Fibroblast of lung (primary cell): ENCODE data around the gene WTAP. TPM values are rescaled to one million over a fixed set of nuclear protein-coding genes. Genes with fewer than 3 reads are reported as not detected.
"Not testable (repeated sequence)": the region's sequence is repeated elsewhere in the genome, so short reads cannot be mapped to it uniquely, and the experiment has no call there.

Source experiments
- DNase-seq, 2 donors: peaks; one replicate each; pipeline versions ENCODE4 v3.0.0 to v3.0.0-alpha.2; 2010; ENCODE audit warnings: low read depth in 2 of 2
- H2AFZ ChIP-seq: 2 replicates; pipeline ENCODE4 v1.5.1; 2012; ENCODE audit warnings: low read length, control low read depth, inconsistent platforms
- H3K27ac ChIP-seq: 2 replicates; pipeline ENCODE4 v1.5.1; 2011; ENCODE audit warnings: low read length, control low read depth; ENCODE audit not compliant: insufficient read depth
- H3K27me3 ChIP-seq: 2 replicates; pipeline ENCODE4 v1.5.1; 2011; ENCODE audit warnings: mild to moderate bottlenecking, low read length; ENCODE audit not compliant: control insufficient read depth, insufficient read depth
- H3K36me3 ChIP-seq: 2 replicates; pipeline ENCODE4 v1.5.1; 2011; ENCODE audit warnings: low read length; ENCODE audit not compliant: control insufficient read depth, insufficient read depth
- H3K4me1 ChIP-seq: 2 replicates; pipeline ENCODE4 v1.5.1; 2011; ENCODE audit warnings: low read length; ENCODE audit not compliant: control insufficient read depth, insufficient read depth; ENCODE audit errors: extremely low read depth
- H3K4me2 ChIP-seq: 2 replicates; pipeline ENCODE4 v1.5.1; 2011; ENCODE audit warnings: low read length, control low read depth; ENCODE audit not compliant: insufficient read depth; ENCODE audit errors: extremely low read depth
- H3K4me3 ChIP-seq, 4 experiments: fragments of 200-600 bp in 1 of 4; sonication (generic) in 1 of 4; replicated peaks in 1 of 4; 2 replicates each; pipeline ENCODE4 v1.5.1; 2011 to 2016; ENCODE audit warnings: low read length in 4 of 4, low read depth in 3 of 4, mild to moderate bottlenecking in 3 of 4, control low read depth in 2 of 4, inconsistent platforms in 1 of 4, mixed read lengths in 1 of 4; ENCODE audit not compliant: insufficient read depth in 1 of 4; ENCODE audit errors: control extremely low read depth in 1 of 4
- H3K79me2 ChIP-seq: 2 replicates; pipeline ENCODE4 v1.5.1; 2012; ENCODE audit warnings: mild to moderate bottlenecking, low read length, inconsistent platforms; ENCODE audit not compliant: control insufficient read depth, insufficient read depth
- H3K9ac ChIP-seq: 2 replicates; pipeline ENCODE4 v1.5.1; 2011; ENCODE audit warnings: mild to moderate bottlenecking, low read length, control low read depth; ENCODE audit not compliant: insufficient read depth
- H3K9me3 ChIP-seq: 2 replicates; pipeline ENCODE4 v1.5.1; 2012; ENCODE audit warnings: low read depth, low read length; ENCODE audit not compliant: control insufficient read depth, insufficient read depth
- H4K20me1 ChIP-seq: 2 replicates; pipeline ENCODE4 v1.5.1; 2011; ENCODE audit warnings: low read length; ENCODE audit not compliant: control insufficient read depth, insufficient read depth; ENCODE audit errors: extremely low read depth
- CTCF ChIP-seq, 2 donors: IDR thresholded peaks in 1 of 2; conservative IDR thresholded peaks in 1 of 2; 1 replicate in 1 of 2; 2 replicates in 1 of 2; pipeline ENCODE4 v1.5.1; 2011 to 2012; ENCODE audit warnings: low read length in 2 of 2, control low read depth in 1 of 2, inconsistent platforms in 1 of 2, low read depth in 1 of 2, mild to moderate bottlenecking in 1 of 2
- EZH2 ChIP-seq: IDR thresholded peaks from 2 replicates; pipeline ENCODE4 v1.5.1; 2012; ENCODE audit warnings: low read length, control low read depth, mild to moderate bottlenecking; ENCODE audit errors: missing control alignments
- polyA plus RNA-seq, 2 donors: library from polyadenylated mRNA; depleted of rRNA in 1 of 2; stranded (reverse) in 1 of 2; unstranded in 1 of 2; fragments of >200 nt; gene quantifications; 2 replicates each; pipeline ENCODE4 v1.2.1, GENCODE V29; 2011 to 2012; ENCODE audit warnings: missing spikeins in 1 of 2
- total RNA-seq: library from RNA; depleted of rRNA; stranded (reverse); fragments of >200 nt; gene quantifications from 2 replicates; pipeline ENCODE4 v1.2.1, GENCODE V29; 2014

Gene WTAP
- total and polyA plus RNA-seq, 2 donors (not counting 1 experiment from before 2014, with no cell fraction given), result 52.7 to 124 TPM

DNA sequence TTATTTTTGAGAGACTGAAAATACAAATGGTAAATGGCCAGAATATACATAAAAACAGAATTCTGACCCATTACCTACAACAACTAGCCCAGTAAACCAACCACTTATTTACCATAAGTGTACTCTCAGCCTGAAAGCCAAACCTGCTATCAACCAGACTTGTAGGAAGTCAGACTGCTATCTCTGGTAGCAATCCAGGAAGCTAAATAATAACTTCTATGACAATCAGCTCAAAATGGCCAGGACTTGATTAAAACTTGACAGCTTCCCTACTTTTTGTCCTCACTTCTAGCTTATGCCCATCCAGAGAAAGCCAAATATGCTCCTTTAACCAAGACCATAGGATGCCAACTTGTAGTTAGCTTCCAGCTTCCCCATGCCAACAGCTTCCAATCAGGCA, 4.7 kb upstream of the WTAP start:
- no peak overlapping the region for H3K27ac ChIP-seq
- H4K20me1 ChIP-seq, result no peaks in the 10 kb centered on the region
- no peaks in the 10 kb centered on the region for H3K9me3 ChIP-seq
- no peak for DNase-seq
- no peak overlapping the region for H3K4me2 ChIP-seq
- H3K4me1 ChIP-seq, result peaks cover 3% of the 10 kb centered on the region
- no peaks in the 10 kb centered on the region for H3K36me3 ChIP-seq
- no peaks in the 10 kb centered on the region for H3K27me3 ChIP-seq
- no peak overlapping the region for H3K9ac ChIP-seq
- H3K4me3 ChIP-seq, result no peak overlapping the region
- H3K79me2 ChIP-seq, result peaks cover 37% of the 10 kb centered on the region
- TF ChIP-seq CTCF (conservative IDR thresholded peaks at IDR 0.05 in 1 of 2, IDR thresholded peaks at IDR 0.05 in 1 of 2; ENCODE audit: low read depth in 1 of 2, low read length in 2 of 2) (no peak), EZH2 (no peak)
- H2AFZ ChIP-seq, result no peak overlapping the region

- Histone ChIP-seq H3K9ac (no peak overlapping the region), H3K4me2 (no peak overlapping the region), H3K27me3 (no peaks in the 10 kb centered on the region), H4K20me1 (no peaks in the 10 kb centered on the region), H3K27ac (no peak overlapping the region), H3K4me3 (no peak overlapping the region), H3K4me1 (peaks cover 3% of the 10 kb centered on the region), H3K36me3 (no peaks in the 10 kb centered on the region), H3K79me2 (peaks cover 43% of the 10 kb centered on the region), H3K9me3 (no peaks in the 10 kb centered on the region), H2AFZ (no peak overlapping the region)
- no peak for DNase-seq
- TF ChIP-seq EZH2 (no peak), CTCF (conservative IDR thresholded peaks at IDR 0.05 in 1 of 2, IDR thresholded peaks at IDR 0.05 in 1 of 2; ENCODE audit: low read depth in 1 of 2, low read length in 2 of 2) (no peak)
These were observed 4.0 kb upstream of the WTAP start for GRCh38 chr6:159723259-159723658.

DNA sequence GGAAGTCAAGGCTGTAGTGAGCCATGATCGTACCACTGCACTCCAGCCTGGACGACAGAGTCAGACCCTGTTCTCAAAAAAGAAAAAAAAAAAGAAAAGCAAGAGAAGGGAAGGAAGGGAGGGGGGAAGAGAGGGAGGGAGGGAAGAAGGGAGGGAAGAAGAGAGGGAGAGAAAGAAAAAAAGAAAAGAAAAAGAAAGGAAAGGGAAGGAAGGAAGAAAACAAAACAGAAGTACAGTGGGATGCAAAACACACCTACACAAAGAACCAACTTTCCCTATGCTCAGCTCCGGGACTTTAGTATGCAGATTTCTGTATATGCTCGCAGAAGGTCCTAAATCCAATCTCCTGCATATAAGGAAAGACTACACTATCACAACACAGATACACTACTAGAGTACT, 2.5 kb upstream of the WTAP start:
- Histone ChIP-seq H3K79me2 (peaks cover 56% of the 10 kb centered on the region), H3K36me3 (no peaks in the 10 kb centered on the region), H2AFZ (no peak overlapping the region), H4K20me1 (peaks cover 7% of the 10 kb centered on the region), H3K4me2 (no peak overlapping the region), H3K9ac (no peak overlapping the region), H3K9me3 (no peaks in the 10 kb centered on the region), H3K27me3 (no peaks in the 10 kb centered on the region), H3K4me1 (peaks cover 5% of the 10 kb centered on the region), H3K27ac (no peak overlapping the region), H3K4me3 (no peak overlapping the region)
- DNase-seq, result no peak
- no peak for TF ChIP-seq EZH2
- no peak for TF ChIP-seq CTCF (conservative IDR thresholded peaks at IDR 0.05 in 1 of 2, IDR thresholded peaks at IDR 0.05 in 1 of 2; ENCODE audit: low read depth in 1 of 2, low read length in 2 of 2)

- H3K79me2 ChIP-seq, result peaks cover 60% of the 10 kb centered on the region
- H3K27ac ChIP-seq, H3K27me3 ChIP-seq, H4K20me1 ChIP-seq, H2AFZ ChIP-seq, H3K4me1 ChIP-seq, H3K9me3 ChIP-seq, DNase-seq, H3K4me3 ChIP-seq, H3K36me3 ChIP-seq, H3K9ac ChIP-seq, H3K4me2 ChIP-seq: not testable (repeated sequence)
These were observed 2.1 kb upstream of the WTAP start for GRCh38 chr6:159725208-159725607.
